SK-N-SH treated with all-trans-retinoic acid at 6 μM for 48 hours (cell line): ENCODE data around the gene CASZ1.

Experiments
- ATAC-seq: fragments of 200-7000 bp; cut with Tn5 transposase; 3 replicates; pipeline ENCODE4 v1.9.1; 2020; ENCODE audit warnings: mild to moderate bottlenecking, moderate library complexity
- ARNTL ChIP-seq: fragments of 450-650 bp; formaldehyde crosslinking; IDR thresholded peaks from 2 replicates; pipeline ENCODE4 v1.5.0; 2020; ENCODE audit warnings: low read depth, mild to moderate bottlenecking, moderate library complexity, borderline replicate concordance
- BACH2 ChIP-seq: fragments of 250-450 bp; sonication (Bioruptor Pico); IDR thresholded peaks from 2 replicates; pipeline ENCODE4 v1.9.0; 2021; ENCODE audit warnings: mild to moderate bottlenecking, borderline replicate concordance
- CSDC2 ChIP-seq: fragments of 250-450 bp; sonication (Bioruptor Pico); IDR thresholded peaks from 2 replicates; pipeline ENCODE4 v1.5.0; 2020; ENCODE audit warnings: mild to moderate bottlenecking, moderate library complexity
- ESRRG ChIP-seq: fragments of 250-450 bp; sonication (Bioruptor Pico); IDR thresholded peaks from 2 replicates; pipeline ENCODE4 v1.6.1; 2021; ENCODE audit warnings: mild to moderate bottlenecking
- GLIS3 ChIP-seq: fragments of 250-450 bp; sonication (Bioruptor Pico); IDR thresholded peaks from 2 replicates; pipeline ENCODE4 v1.5.0; 2020; ENCODE audit warnings: mild to moderate bottlenecking, moderate library complexity
- ISL1 ChIP-seq: fragments of 250-450 bp; sonication (Bioruptor Pico); IDR thresholded peaks from 2 replicates; pipeline ENCODE4 v2.1.2; 2022; ENCODE audit warnings: mild to moderate bottlenecking, moderate library complexity
- OSR1 ChIP-seq: fragments of 250-450 bp; sonication (Bioruptor Pico); IDR thresholded peaks from 2 replicates; pipeline ENCODE4 v1.8.0; 2022; ENCODE audit warnings: moderate library complexity, mild to moderate bottlenecking, inconsistent platforms
- PPARA ChIP-seq: fragments of 250-450 bp; sonication (Bioruptor Pico); IDR thresholded peaks from 2 replicates; pipeline ENCODE4 v1.5.0; 2020; ENCODE audit warnings: mild to moderate bottlenecking, borderline replicate concordance
- RARB ChIP-seq: fragments of 250-450 bp; sonication (Bioruptor Pico); IDR thresholded peaks from 2 replicates; pipeline ENCODE4 v1.8.0; 2021; ENCODE audit warnings: mild to moderate bottlenecking, moderate library complexity
- TCF4 ChIP-seq: fragments of 250-450 bp; sonication (Bioruptor Pico); IDR thresholded peaks from 2 replicates; pipeline ENCODE4 v1.8.0; 2021; ENCODE audit warnings: mild to moderate bottlenecking, moderate library complexity, borderline replicate concordance
- TOX ChIP-seq: fragments of 250-450 bp; sonication (Bioruptor Pico); IDR thresholded peaks from 2 replicates; pipeline ENCODE4 v1.8.0; 2021; ENCODE audit warnings: mild to moderate bottlenecking, moderate library complexity, borderline replicate concordance
- ZC3H10 ChIP-seq: fragments of 250-450 bp; sonication (Bioruptor Pico); IDR thresholded peaks from 2 replicates; pipeline ENCODE4 v1.5.1; 2021; ENCODE audit warnings: mild to moderate bottlenecking, moderate library complexity
- ZFP30 ChIP-seq: fragments of 450-650 bp; formaldehyde crosslinking; IDR thresholded peaks from 2 replicates; pipeline ENCODE4 v1.5.0; 2022; ENCODE audit warnings: mild to moderate bottlenecking, moderate library complexity
- ZNF565 ChIP-seq: fragments of 450-650 bp; formaldehyde crosslinking; conservative IDR thresholded peaks from 2 replicates; pipeline ENCODE4 v1.5.0; 2020; ENCODE audit warnings: low read depth, mild to moderate bottlenecking, moderate library complexity
- ZNF70 ChIP-seq: fragments of 450-650 bp; formaldehyde crosslinking; IDR thresholded peaks from 2 replicates; pipeline ENCODE4 v1.5.0; 2020; ENCODE audit warnings: mild to moderate bottlenecking, moderate library complexity
- ZNF8 ChIP-seq: fragments of 450-650 bp; formaldehyde crosslinking; IDR thresholded peaks from 2 replicates; pipeline ENCODE4 v1.5.0; 2020; ENCODE audit warnings: mild to moderate bottlenecking, moderate library complexity
- TF ChIP-seq, protein P1 (sequence below): fragments of 250-450 bp; sonication (Bioruptor Pico); IDR thresholded peaks from 2 replicates; pipeline ENCODE4 v1.8.0; 2020; ENCODE audit warnings: mild to moderate bottlenecking, moderate library complexity, borderline replicate concordance
- TF ChIP-seq, protein P2 (sequence below): fragments of 250-450 bp; sonication (Bioruptor Pico); IDR thresholded peaks from 2 replicates; pipeline ENCODE4 v1.5.0; 2020; ENCODE audit warnings: mild to moderate bottlenecking, moderate library complexity
- TF ChIP-seq, protein P3 (sequence below): fragments of 250-450 bp; sonication (Bioruptor Pico); IDR thresholded peaks from 2 replicates; pipeline ENCODE4 v1.5.1; 2021; ENCODE audit warnings: mild to moderate bottlenecking, moderate library complexity
- TF ChIP-seq, protein P4 (sequence below): fragments of 250-450 bp; sonication (Bioruptor Pico); IDR thresholded peaks from 2 replicates; pipeline ENCODE4 v1.8.0; 2021; ENCODE audit warnings: low read depth, mild to moderate bottlenecking, moderate library complexity, borderline replicate concordance

The CASZ1 gene

DNA sequence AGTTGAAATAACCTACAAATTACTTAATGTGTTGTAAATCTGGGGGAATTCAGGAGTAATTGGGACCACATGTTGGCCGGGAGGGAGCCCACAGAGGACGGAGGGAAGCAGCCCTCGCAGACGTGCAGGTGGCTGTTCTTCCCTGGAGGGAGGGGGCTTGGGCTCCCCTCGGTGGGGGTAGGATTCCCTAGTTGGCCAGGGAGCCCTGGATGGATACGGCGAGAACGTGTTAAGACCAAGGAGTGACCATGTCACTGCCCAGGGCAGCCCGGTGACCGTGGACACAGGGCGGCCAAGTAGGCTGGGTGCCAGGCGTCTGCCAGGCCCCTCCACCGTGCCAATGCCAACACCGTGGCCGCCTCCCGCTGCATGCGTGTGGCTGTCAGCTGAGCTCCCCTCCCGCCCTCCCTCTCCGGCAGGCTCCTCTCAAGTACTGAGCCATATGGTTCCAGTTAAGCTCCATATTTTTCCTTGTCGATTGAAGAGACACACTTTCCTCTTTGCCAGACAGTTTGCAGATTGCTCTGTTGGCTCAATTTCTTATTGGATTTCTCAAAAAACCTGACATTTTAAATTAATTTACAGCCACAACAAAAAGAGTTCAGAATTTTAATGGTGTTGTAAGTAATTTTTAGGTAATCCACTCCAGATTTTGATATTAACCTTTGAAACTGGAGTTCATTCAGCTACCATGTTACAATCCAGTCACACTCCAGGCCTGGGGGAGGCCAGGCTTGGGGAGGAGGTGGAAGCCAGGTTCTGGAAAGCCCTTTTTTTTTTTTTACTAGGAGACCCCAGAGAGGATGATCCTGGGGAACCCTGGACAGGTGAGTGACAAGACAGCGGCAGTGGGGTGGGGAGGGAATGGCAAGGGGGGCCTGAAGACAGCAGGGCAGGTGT lies 71.2 kb downstream of the CASZ1 start:
- ATAC-seq: peak; percentile 91
- TF ChIP-seq ZNF565 (CRISPR knock-in tag) (no peak), GLIS3 (no peak), ZNF70 (CRISPR knock-in tag) (no peak), ESRRG (no peak), ISL1 (CRISPR knock-in tag) (peak; percentile 72), ZFP30 (CRISPR knock-in tag) (no peak), ZNF8 (CRISPR knock-in tag) (no peak), TCF4 (peak; percentile 91), ZC3H10 (CRISPR knock-in tag) (0 out of 2 replicates have a peak, but pooled peaks have one; percentile 32)
- TF ChIP-seq, protein P1, sequence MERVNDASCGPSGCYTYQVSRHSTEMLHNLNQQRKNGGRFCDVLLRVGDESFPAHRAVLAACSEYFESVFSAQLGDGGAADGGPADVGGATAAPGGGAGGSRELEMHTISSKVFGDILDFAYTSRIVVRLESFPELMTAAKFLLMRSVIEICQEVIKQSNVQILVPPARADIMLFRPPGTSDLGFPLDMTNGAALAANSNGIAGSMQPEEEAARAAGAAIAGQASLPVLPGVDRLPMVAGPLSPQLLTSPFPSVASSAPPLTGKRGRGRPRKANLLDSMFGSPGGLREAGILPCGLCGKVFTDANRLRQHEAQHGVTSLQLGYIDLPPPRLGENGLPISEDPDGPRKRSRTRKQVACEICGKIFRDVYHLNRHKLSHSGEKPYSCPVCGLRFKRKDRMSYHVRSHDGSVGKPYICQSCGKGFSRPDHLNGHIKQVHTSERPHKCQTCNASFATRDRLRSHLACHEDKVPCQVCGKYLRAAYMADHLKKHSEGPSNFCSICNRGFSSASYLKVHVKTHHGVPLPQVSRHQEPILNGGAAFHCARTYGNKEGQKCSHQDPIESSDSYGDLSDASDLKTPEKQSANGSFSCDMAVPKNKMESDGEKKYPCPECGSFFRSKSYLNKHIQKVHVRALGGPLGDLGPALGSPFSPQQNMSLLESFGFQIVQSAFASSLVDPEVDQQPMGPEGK (CRISPR knock-in tag): peak; percentile 17; the same call in 1 of the 2 replicates
- TF ChIP-seq, protein P2, sequence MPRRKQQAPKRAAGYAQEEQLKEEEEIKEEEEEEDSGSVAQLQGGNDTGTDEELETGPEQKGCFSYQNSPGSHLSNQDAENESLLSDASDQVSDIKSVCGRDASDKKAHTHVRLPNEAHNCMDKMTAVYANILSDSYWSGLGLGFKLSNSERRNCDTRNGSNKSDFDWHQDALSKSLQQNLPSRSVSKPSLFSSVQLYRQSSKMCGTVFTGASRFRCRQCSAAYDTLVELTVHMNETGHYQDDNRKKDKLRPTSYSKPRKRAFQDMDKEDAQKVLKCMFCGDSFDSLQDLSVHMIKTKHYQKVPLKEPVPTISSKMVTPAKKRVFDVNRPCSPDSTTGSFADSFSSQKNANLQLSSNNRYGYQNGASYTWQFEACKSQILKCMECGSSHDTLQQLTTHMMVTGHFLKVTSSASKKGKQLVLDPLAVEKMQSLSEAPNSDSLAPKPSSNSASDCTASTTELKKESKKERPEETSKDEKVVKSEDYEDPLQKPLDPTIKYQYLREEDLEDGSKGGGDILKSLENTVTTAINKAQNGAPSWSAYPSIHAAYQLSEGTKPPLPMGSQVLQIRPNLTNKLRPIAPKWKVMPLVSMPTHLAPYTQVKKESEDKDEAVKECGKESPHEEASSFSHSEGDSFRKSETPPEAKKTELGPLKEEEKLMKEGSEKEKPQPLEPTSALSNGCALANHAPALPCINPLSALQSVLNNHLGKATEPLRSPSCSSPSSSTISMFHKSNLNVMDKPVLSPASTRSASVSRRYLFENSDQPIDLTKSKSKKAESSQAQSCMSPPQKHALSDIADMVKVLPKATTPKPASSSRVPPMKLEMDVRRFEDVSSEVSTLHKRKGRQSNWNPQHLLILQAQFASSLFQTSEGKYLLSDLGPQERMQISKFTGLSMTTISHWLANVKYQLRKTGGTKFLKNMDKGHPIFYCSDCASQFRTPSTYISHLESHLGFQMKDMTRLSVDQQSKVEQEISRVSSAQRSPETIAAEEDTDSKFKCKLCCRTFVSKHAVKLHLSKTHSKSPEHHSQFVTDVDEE (CRISPR knock-in tag): peak; percentile 71; the same call in 1 of the 2 replicates

DNA sequence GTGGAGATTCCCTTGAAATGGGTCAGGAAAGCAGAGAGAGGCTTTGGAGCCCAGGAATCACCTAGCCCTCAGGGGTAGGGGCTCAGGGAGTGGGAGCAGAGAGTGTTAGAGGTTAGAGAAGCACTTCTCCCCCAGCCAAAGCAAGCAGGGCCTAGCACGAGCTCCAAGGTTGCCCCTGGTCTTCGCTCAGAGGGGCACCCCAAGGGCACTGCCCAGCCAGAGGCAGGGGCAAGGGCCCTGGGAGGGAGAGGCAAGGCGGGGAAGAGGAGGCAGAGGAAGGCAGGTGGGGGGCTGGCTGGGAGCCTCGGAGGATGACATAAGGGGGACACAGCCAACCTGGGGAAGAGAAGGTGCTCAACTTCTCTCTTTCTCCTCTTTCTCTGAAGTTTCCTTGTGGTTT lies 71.9 kb downstream of the CASZ1 start:
- TF ChIP-seq ZNF70 (CRISPR knock-in tag) (no peak), TOX (CRISPR knock-in tag) (no peak), RARB (no peak), ISL1 (CRISPR knock-in tag) (no peak), PPARA (CRISPR knock-in tag) (no peak)
- peak; percentile 7 for ATAC-seq

DNA sequence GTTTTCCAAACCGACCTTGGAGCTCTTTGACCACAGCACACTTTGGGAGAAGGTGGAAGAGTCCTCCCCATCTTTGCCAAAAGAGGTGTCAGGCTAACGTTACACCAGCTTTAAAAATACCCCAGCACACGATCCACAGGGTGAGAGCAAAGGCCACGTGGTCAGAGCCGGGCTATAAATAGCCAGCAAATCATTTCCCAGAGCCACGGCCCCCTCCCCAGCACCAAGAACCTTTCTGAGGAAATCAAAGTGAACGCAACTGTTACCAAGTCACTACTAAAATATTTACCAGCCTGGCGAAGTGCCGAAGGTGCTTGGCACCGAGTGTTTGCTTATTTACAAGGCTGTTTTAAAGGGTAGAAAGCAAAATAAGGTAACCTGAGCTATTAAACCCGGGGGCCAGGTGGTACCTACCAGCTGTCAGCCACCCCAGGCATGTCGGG lies 72.4 kb downstream of the CASZ1 start:
- TF ChIP-seq ARNTL (CRISPR knock-in tag) (no peak), OSR1 (CRISPR knock-in tag) (no peak), GLIS3 (no peak), CSDC2 (CRISPR knock-in tag) (no peak)
- TF ChIP-seq, protein P3, sequence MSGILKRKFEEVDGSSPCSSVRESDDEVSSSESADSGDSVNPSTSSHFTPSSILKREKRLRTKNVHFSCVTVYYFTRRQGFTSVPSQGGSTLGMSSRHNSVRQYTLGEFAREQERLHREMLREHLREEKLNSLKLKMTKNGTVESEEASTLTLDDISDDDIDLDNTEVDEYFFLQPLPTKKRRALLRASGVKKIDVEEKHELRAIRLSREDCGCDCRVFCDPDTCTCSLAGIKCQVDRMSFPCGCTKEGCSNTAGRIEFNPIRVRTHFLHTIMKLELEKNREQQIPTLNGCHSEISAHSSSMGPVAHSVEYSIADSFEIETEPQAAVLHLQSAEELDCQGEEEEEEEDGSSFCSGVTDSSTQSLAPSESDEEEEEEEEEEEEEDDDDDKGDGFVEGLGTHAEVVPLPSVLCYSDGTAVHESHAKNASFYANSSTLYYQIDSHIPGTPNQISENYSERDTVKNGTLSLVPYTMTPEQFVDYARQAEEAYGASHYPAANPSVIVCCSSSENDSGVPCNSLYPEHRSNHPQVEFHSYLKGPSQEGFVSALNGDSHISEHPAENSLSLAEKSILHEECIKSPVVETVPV: no peak
- ATAC-seq: no peak

DNA sequence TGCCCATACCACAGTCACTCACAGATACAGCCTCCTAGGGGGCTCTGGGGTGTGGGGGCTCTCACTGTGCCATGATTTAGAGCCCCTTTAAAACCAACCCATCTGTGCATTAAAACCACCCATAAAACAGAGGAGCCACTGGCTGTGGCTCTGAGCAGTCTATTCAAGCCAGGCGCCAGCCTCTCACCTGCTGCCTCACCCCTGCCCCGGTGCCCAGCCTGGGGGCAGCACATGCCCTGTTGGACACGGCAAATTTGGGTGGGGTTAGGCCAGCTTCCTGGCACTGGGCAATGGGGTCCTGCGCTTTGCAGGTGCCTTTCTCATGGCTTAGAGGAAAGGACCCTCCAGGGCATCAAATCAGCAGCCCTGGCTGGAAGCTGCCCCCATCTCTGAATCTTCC lies 73.1 kb downstream of the CASZ1 start:
- TF ChIP-seq ESRRG (no peak), ARNTL (CRISPR knock-in tag) (no peak), TOX (CRISPR knock-in tag) (no peak), RARB (no peak), CSDC2 (CRISPR knock-in tag) (no peak), ZNF70 (CRISPR knock-in tag) (no peak), BACH2 (no peak), ISL1 (CRISPR knock-in tag) (no peak), TCF4 (no peak)
- TF ChIP-seq, protein P2 (CRISPR knock-in tag): no peak
- TF ChIP-seq, protein P4, sequence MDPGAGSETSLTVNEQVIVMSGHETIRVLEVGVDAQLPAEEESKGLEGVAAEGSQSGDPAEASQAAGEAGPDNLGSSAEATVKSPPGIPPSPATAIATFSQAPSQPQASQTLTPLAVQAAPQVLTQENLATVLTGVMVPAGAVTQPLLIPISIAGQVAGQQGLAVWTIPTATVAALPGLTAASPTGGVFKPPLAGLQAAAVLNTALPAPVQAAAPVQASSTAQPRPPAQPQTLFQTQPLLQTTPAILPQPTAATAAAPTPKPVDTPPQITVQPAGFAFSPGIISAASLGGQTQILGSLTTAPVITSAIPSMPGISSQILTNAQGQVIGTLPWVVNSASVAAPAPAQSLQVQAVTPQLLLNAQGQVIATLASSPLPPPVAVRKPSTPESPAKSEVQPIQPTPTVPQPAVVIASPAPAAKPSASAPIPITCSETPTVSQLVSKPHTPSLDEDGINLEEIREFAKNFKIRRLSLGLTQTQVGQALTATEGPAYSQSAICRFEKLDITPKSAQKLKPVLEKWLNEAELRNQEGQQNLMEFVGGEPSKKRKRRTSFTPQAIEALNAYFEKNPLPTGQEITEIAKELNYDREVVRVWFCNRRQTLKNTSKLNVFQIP (CRISPR knock-in tag): no peak
- TF ChIP-seq, all 23 proteins: peak for 0
- no peak for ATAC-seq
